Activated CD8-positive, alpha-beta memory T cell treated with anti-CD3 and anti-CD28 coated beads for 48 hours (primary cell): ENCODE results near the gene TUSC2.

Source experiments
- DNase-seq, 3 experiments: peaks; one replicate each; pipeline ENCODE4 v3.0.0-alpha.2; 2020; ENCODE audit warnings: low read depth in 2 of 3, low spot score in 2 of 3

The TUSC2 gene

DNA sequence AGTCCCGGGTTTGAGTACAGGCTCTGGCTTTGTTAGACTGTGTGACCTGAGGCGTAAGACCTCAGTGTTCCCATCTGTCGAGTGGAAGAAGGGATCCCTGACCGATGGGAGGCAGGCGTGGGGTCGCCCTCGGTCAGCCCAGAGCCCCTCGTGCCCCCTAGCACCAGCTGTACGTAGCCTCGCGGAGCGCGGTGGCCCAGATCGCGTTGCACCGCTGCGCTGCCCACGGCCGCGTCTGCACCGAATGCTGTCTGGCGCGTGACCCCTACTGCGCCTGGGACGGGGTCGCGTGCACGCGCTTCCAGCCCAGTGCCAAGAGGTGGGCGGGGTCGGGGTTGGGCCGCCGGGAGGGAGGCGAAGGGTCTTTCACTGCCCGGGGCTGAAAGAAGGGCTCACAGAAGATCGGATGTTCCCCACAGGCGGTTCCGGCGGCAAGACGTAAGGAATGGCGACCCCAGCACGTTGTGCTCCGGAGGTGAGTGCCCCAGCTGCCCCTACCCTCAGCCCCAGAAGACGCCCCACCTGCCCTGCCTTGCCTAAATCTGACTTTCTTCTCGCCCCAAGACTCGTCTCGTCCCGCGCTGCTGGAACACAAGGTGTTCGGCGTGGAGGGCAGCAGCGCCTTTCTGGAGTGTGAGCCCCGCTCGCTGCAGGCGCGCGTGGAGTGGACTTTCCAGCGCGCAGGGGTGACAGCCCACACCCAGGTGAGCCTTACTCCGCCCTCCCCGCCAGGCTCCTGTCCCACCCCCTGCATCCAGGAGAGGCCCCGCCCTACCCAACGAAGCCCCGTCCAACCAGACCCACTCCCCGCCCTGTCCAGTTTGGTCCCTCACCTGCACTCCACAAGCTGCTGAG is 52.7 kb downstream of the TUSC2 start:
- no peak for DNase-seq
